ENCODE results near the gene SH3RF3.

GRCh38 chr2:109134741-109135358, 5.8 kb downstream of the SH3RF3 start:
- no peak for TF ChIP-seq ZNF707 (CRISPR knock-in tag; conservative IDR thresholded peaks at IDR 0.05)
- TF ChIP-seq EP300 (IDR thresholded peaks at IDR 0.05; ENCODE audit: low read length) = no peak
